Stimulated activated CD4-positive, alpha-beta T cell treated with anti-CD3 and anti-CD28 coated beads, Interleukin-15, amount 100 ng/mL, for 48 hours (primary cell): ENCODE data around the gene UBL7.

Experiments used
- DNase-seq, 2 donors: peaks; one replicate each; pipeline ENCODE4 v3.0.0-alpha.2; 2020; ENCODE audit warnings: low read depth in 2 of 2

UBL7 gene

DNA sequence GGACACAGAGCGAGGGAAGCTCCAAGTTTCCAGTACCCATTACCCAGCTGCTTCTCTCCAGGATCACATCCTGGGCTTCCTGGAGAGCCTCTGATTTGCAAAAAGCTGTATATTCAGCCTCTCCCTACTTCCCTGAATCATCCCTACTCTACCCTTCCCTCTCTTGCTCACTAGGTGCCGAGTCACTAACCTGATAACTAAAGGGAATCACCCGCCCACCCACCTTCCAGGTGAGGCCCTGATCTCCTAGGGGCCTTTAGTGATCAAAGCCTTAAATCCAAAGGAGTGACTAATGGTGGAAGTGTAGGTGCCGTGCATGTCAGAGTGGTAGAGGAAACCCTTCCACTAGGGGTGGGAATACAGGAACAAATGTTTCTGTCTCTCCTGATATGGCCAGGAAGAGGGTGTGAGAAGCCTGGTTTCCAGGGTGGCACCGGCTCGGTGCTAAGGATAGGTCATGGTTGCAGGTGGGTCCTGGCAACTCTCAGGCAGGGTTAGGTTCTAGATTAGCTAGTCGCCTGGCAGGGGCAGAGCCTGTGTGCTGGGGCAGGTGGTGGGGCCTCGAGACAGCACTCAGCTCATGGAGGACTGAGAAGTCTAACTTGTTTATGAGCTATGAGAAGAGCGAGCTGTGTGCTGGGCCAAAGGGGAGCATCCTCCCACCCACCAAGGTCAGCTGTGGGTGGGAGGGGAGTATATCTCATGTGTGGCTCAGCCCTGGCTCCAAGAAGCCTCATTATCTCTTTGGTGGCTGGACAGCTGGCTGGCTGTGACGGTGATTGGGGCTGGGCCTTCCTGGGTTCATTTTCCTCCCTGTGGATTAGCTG lies 37.3 kb downstream of the UBL7 start:
- DNase-seq: no peak

DNA sequence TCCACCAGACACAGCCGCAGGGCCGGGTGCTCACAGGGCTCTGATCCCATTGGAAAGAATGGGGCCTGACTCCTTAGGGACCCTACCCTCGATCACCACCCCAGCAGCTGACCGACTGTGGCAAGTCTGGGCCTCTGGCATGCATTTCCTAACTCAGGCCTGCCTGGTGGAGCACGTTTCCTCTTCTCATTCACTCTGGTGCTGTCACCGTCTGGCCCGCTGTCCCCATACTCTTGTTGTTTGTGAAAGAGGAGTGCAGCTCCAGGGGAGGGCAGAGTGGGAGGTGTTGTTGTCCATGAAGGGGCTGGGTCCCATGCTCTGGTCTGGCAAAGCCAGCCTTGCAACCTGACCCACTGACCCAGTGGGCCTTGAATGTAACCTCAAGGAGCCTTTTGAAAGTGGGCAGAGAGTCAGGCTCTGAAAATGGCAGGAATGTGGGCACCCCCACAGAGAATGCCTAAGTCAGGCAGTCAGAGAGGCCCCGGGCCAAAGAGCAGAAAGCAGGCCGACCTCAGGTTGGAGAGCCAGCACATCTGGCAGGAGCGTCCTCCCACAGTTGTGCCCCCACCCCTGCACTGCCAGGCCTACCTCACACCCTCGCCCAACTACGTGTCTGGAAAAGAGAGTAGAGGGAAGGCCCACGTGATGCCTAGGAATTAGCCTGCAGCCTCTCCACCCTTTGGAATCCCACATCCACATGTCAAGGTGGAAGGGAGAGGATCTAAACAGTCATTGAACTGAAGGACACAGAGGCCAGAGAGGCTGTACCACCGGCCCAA lies 38.1 kb downstream of the UBL7 start:
- no peak for DNase-seq

DNA sequence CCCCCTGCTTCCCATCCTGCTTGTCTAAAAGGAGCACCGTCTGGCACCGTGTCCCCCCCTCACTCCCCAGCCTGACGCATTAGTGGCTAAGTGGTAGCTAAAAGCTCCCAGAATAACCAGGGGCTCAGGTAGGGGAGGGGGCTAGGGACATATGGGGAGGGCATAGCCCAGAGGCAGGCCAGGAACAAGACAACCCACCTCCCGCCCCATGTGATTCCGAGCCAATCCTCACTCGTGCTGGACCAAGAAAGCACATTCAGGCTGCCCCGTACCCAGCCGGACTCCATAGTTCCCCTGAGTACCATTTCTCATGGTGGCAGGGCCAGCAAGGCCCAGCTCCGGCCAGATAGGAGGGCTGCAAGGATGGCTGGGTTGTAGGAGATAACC lies 38.7 kb downstream of the UBL7 start:
- no peak for DNase-seq

DNA sequence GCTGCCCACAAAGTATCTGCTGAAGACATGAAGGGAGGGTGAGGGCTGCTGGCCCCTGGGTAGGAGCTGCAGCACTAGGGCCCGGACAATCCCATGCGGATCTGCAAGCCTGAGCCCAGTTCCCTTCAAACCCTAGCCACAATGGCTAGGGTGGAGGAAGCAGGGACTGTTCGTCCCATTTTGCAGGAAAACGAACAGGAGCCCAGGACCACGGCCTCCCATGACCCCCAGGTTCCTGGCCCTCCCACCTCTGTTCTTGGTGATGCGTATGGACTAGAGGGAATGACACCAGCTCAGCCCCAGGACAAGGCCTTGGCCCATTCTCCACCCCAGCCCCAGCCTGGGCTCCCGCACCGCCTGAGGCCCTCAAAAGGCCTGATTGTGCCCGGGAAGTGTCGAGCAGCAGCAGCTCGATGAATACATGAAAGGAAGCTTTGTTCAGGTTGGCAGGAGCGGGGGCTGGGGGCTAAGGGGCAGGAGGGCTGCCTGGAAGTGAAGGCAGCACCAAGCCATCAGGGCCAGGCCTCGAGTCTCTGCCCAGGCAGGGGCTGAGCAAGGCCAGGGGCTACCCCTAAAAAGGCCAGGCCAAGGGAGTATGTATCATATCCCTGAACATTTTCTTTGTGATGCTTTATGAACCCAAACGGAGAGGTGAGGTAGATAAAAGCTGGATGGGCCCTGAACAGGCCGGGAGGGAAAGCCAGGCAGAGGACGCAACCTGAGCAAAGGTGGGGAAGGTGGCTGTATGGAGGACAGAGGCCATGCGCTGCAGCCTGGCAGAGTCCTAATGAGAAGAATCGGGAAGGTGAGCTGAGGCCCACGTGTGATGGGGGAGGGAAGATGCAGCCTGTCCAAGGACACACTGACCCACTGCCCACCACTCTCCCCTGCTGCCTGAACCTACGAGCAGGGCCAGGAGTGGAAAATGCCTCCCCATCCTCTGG lies 39.4 kb downstream of the UBL7 start:
- no peak for DNase-seq

DNA sequence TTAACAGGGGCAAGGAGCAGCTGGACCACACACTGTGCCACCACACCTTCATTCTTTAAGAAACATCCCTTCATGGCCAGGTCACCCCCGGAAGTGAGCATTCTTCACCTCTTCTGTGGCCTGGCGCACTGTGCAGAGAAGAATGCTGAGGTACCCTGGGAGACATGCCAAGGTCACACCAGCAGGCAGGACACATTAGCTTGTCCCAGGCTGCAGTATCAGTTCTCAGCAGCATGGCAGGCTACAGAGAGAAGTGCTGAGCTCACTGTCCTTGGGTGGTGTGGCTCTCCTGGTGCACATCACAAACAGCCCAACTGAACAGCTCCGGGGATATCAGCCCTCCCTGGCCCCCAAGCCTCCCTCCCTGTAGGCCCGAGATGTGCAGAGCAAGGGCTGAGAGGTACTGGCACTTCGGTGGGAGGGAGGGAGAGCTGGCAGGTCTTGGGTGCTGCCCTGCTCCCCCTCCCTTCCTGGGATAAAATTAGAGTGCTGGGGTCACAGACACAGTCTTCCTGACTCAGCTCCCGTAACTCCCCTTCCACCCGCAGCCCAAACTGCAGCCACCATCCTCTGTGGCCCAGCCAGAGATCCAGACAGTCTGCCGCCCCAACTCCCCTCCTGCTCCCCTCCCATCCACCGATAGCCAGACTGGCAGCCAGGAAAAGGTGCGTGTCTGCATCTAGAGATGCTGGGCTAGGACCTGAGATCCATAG lies 40.6 kb downstream of the UBL7 start:
- DNase-seq: no peak

DNA sequence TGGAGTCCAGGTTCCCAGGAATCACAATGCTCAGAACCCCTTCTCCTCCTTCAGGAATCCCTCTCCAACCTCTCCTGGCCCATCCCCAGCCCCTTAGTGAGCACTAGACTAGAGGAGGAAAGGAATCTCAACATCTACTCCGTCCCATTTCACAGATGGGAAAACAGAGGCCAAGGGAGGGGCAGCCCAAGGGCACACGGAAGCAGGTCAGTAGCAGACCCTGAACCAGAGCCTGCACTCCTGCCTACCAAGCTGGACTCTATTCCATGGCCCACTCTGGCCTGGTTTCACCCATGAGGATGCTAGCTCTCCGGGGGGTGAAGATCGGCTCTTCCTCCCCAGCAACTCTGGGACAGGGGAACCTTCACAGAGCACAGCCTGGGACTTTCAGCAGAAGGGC lies 41.5 kb downstream of the UBL7 start:
- DNase-seq: no peak

DNA sequence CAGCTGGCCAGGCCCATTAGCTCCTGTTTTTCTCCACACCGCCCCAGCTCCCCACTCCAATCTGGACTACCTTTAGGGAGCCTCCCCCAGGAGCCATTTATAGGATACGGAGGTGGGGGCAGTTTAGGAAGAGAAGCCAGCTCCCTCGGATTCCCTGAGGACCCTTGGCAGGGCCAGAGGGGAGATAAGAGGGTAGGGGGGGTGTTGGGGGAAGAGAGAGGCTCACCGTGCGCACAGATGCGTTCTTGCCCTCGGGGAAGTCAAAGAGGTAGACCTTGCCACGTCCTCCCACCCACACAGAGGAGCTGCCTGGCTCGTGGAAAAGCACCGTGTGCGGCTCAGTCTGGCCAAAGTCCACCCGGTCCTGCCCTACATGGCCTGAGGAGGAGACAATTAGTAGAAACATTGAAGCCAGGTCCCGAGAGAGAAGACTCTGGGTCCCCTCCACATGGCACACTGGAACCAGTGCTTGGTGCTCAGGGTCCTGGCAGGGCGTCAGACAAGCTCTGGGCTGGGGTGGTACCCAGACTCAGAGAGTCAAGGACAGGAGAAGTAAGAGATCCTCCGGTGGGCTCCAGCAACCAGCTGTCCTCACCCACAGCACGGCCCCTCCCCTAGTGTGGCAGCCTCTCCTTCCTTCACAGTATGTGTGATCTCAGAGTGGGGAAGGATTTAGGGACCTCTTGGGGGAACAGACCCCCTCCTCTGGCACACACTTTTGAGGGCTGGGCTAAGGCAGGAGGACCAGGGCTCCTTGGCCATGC lies 42.2 kb downstream of the UBL7 start:
- no peak for DNase-seq

DNA sequence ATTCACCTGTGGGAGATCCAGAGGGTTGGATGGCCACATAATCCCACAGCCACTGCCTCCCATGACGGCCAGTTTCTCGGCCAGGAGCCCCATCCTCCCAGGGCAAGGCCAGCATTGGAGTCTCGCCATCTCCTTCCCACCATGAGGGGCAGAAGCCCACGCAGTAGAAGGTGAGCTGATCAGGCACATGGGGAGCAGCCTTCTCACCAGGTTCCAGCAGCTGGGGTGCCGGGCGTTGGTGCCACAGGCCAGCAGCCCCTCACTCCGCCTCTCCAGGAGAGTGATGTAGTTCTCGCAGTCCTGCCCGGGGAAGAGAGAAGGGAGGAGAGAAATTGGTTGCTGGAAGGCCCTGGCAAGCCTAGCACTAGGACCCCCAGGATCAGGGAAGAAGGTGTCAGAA lies 43.3 kb downstream of the UBL7 start:
- DNase-seq: no peak

DNA sequence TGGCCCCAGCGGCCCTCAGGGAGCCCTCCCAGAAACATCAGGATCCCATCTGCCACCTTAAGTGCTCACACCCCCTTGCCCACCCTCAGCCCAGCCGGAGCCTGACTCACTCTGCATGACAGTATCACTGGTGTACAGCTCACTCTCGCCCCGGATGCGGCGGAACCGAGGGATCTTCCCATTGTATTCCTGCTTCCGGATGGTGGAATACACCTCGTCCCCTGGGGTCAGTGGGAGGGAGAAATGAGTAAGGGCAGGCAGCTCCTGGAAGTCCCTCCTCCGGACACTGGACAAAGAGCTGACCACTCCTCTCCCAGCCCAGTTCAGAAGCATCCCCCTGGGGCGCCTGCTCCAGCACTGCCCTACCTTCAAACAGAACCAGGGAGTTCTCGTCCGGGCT lies 43.7 kb downstream of the UBL7 start:
- DNase-seq: no peak

DNA sequence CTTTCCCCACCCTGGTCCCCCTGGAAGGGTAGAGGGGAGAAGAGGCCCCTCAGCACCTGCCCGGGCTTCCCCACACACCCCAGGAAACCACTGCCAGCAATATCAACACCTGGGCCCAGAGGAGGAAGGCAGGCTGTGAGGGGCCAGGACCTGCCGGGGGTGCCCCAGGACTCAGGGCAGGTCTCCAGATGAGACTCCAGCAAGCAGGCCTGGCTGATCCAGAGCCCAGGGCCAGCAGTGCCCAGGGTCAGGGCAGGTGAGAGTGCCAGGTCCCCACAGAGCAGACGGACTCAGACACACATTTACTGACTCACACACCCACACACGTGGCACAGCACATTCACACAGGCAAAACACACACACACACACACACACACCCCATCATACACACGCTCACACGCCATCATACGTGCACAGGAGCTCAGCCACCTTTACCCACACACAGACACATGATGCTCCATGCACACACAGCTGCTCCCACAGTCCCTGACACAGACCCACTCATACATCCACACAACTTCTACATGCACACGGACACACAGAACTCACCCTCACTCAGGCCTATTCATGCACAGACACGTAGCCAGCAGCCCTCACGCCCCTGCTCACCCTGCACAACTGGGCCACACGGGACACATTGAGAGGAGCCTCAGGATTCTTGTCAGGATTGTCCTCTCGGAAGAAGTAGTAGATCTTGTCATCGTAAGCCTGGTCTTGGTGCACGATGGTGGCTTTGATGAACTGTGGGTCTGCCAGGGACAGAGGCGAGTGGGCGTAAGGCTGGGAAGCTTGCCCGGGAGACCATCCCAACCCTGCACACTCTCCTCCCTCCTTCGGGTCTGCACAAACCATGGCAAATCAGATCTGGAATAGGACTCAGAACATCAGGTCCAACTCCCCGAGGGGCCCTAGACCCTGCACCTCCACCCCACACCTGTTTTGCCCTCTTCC lies 44.7 kb downstream of the UBL7 start:
- DNase-seq: no peak

DNA sequence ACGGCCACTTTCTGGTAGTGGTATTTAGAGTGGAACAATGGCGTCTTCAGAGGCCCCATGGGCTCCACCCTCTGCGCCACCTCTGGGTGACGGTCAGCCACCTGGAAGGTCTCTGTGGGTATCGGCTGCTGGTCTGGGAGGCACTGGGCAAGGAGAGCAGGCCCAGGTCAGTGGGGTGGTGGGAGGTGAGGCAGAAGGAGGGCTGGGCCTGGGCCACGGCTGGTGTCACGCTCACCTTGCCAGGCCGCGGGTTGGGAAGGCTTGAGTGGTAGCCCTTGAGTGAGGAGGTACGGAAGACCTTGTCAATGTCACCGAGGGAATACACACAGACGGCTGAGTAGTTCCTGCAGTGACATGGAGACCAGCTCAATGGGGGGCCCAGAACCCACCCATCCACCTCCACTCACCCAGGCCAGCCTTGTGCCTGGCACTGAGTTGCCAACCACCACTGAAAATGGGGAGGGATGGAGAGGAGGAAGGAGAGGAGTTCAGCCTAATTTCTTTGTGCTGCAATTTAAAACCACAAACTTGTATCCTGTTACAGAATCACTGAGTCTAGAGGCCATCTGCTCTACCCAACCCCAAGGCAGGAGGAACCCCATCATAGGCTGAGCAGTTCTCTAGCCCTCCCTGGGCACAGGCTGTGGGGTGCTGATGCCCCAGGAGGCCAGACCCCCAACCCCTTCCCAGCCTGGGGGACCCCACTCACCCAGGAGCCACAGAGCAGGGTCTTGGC lies 46.2 kb downstream of the UBL7 start:
- DNase-seq: no peak

DNA sequence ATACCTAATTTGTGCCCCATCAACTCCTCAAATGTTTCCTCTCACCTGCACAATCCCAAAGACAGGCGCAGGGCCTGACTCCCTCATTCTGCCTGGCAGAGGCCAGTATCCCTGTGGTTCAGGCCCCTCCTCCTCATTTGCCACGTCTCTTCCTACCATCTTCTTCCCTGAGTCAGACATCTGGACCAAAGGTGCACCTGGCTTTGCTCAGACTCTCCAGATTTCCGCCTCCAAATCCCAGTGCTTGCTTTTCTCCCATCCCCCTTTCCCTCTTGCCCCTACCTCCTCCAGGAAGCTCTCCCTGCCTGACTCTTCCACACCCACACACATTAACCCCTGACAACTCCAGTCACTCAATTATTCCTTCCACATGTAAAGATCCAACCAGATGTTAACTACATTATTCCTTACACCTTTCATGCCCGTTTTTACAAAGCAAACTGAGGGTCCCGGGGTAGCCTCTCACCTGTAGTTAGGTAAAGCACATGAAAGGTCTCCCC lies 46.8 kb downstream of the UBL7 start:
- DNase-seq: no peak

DNA sequence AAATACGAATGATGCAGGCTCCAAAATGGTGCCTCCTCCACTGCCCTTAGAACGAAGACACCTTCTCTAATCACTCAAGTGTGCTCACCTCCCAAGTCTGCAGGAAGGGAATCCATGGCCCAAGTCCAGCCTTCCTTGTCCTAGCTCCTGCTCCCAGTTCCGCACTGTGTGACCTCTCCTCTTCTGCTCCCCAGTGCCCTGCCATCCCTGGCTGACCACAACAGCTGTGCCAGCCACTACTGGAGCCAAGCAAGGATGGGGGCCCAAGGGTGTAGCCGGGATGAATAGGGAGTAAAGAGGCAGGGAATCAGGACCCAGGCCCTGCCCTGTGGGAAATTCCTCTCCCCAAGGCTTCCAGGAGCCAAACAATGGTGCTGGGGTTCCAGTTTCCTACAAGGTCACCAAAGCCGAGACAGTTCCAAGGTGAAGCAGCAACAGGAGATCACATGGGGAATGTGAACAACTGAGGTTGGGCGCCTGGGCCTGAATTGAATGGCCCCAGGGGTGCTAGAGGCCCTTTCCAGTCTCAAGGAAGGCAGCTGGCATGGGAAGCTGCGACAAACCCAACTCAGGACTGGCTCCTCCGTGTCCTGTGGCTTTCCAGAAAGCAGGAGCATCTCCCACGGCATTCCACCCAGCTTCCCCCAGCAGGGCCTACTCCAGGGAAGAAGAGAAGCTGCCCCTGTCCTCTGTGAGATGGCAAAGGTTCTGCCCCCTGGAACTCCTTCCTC lies 47.4 kb downstream of the UBL7 start:
- DNase-seq: no peak

DNA sequence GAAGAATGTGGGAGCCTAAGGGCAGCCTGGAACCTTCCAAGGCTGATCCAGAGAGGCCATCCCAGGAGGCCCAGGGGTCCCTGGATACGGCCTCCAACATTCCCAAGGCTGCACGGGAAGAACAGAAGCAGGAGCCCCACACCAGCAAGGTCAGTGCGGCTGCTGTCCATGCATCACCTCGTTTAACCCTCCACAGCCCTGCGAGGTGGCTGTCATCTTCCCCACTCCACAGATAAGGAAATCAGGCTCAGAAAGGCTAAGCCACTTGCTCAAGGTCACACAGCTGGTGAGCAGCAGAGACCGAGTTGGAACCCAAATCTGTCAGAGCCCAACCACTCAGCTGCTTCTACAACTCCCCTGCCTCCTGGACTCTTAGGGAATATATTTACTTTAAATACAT lies 48.8 kb downstream of the UBL7 start:
- DNase-seq: no peak

DNA sequence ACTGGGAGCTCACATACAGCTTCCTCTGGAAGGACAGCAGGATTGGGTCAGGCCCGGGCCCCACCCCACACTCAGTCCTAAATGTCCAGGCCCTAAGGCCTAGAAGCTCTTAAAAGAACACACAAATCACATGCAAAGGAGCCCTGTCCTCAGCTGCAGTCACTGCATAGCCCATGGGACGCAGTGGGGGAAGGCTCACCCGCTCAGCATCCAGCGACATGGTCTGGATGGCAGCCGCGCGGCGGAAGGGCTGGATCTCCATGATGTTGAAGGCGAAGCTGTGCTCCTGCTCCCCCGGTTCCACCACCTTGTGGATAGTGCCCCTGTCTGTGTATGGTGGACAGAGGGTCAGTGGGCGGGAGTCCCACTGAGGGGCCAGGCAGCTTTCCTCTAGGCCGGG lies 49.3 kb downstream of the UBL7 start:
- DNase-seq: no peak

DNA sequence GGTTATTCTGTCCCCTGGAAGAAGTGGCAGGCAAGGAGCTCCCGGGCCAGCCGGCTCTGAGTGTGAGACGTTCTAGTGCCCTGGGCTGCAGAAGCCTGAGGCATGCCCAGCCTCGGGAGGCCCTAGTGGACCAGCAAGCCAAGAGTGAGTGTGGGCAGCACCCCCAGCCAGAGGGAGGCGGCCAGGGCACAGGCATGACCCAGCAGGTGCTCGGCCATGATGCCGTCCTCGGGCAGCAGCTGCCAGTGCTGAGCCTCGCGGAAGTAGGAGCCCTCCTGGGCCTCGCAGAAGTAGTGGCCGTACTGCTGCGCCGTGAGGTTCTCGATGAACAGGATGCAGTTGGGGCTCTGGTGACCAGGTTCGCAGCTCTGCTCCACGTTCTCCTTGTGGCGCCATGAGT lies 50.5 kb downstream of the UBL7 start:
- DNase-seq: no peak

DNA sequence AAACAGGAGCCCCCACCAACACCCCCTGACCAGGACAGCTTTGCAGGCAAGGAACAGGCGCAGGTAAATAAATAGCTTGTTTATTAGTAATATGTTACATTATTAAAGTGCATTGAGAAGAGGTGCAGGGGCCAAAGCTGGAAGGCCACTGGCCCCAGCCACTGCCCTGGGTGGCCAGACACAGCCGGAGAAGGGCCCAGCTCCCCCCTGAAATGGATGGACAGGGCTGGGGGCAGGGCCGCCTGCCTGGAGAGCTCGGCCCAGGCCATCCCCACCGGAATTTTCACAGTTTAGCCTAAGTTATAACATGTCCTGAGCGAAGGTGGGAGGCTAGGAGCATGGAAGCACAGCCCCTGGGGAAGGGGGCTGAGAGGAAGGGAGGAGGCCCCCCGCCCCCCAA lies 51.7 kb downstream of the UBL7 start:
- no peak for DNase-seq

DNA sequence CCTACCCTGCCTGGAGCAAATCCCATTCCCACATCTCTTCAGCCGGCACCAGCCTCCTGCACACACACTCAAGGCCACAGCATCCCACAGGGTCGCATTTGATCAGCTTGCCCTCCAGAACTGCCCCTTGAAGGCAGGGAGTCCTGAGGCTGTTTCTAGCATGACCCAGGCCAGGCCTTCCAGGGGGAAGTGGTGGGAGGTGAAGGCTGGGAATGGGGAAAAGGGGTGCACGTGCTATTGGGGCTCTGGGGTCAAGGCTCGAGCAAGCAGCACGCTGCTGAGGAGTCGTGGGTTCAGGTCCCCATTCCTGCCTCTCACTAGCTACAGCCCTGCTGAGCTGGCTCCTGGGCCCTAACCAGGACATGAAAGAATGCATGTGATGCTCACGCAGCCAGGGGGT lies 52.1 kb downstream of the UBL7 start:
- DNase-seq: no peak
